Measurements from ENCODE around the gene MYO1H.
"Not testable (repeated sequence)": the region's sequence is repeated elsewhere in the genome, so short reads cannot be mapped to it uniquely, and the experiment has no call there.

The MYO1H gene

DNA sequence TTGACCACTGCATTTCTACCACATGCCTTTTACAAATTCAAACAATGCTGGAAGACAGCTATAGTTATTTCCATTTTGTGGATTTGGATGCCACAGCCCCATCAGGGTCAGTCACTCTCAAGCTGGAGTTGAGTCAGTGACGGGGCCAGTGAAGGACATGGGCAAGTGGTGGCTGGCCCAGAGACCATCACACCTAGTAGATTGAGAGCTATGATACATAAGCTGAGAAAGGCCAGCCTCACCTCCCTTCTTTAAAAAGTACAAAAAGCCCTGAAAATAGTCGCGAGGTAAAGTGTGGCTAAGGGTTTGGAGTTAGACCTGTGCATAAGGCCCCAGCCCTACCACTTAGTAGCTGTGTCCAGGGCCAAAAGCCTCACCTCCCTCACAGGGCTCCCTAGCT lies 125.3 kb downstream of the MYO1H start:
- DNase-seq (ENCODE audit: low spot score): no peak

DNA sequence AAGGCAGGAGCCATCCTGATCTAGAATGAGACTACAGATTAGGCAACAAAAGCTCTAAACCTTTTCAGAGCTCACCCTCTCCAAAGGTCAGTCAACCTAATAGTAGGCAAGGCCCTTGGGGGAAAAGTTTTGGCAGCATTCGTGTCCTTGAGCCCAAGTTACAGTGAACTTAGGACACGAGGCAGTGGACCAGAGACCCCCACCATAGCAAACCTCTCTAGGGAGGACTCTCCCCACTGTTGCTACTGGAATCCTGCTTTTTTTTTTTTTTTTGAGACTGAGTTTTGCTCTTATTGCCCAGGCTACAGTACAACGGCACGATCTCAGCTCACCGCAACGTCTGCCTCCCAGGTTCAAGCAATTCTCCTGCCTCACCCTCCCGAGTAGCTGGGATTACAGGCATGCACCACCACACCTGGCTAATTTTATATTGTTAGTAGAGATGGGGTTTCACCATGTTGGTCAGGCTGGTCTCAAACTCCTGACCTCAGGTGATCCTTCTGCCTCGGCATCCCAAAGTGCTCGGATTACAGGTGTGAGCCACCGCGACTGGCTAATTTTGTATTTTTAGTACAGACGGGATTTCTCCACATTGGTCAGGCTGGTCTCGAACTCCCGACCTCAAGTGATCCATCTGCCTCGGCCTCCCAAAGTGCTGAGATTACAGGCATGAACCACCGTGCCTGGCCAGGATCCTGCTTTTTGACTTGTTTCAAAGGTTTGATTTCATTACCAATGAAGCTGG lies 126.0 kb downstream of the MYO1H start:
- DNase-seq (ENCODE audit: low spot score): not testable (repeated sequence)

GRCh38 chr12:109475121-109475520 lies 127.4 kb downstream of the MYO1H start:
- DNase-seq (ENCODE audit: low spot score): no peak

GRCh38 chr12:109475993-109476806 lies 128.5 kb downstream of the MYO1H start:
- peak; percentile 8 for DNase-seq (ENCODE audit: low spot score)

DNA sequence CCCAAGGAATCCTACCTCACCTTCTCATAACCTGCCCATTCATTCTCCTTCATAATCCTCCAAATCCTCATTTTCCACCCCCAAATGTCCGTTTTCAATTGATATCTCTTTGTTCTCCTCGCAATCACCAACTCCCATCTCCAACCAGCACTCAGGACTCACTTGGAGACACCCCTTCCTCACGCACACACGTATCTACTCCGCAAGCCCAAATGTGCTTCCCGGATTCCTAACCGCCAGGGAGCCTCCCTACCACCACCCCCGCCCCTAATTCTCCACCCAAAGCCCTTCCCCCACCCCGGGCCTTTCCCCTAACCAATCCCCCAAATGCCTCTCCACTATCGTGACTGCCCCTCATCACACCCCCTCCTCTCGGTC lies 129.1 kb downstream of the MYO1H start:
- DNase-seq (ENCODE audit: low spot score): no peak

DNA sequence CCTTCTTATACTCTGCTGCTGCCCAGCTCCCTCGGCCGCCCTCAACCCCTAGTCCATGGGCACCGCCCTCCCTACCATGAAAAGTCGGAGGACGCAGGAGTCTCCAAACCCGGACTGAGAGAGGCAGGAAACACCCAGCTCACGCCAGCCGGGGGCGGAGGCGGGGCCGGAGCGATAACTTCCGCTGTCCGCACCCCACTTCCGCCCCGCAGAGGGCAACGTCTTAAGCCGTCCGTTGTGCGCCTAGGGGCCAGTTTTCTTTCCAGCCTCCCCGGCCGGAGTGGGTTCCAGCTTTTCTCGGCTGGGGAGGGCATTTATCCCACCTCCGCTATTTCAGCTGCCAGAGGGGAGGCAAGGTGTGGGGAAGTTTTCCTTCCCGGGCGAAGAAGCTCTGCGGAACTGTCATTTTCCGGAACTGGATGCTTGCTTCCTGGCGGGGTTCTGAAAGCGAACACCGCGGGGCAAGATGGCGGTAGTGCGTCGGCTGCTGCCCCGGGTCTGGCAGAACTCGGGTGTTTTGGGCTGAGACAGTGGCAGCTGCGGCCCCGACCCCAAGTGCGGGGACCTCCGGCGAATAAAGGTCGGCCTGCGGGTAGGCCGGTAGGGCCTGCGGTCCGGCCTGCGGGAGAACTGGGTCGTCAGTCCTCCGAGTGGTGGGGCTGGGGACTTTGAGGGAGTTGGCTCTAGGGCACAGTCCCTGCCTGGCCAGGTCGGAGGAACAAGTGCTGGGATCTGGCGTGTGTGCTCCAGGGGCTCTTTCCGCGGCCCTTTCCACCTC lies 129.7 kb downstream of the MYO1H start, which contains the start of the genes KCTD10 and UBE3B:
TSS of gene KCTD10 (minus strand) at position 116 of the 778 bp plus-strand sequence. CDS start at position 78, 38 bp downstream.
TSS of gene UBE3B (plus strand) at position 450 of the 778 bp plus-strand sequence. CDS start 5,918 bp downstream, outside the sequence.
- DNase-seq (ENCODE audit: low spot score): peak; percentile 94

DNA sequence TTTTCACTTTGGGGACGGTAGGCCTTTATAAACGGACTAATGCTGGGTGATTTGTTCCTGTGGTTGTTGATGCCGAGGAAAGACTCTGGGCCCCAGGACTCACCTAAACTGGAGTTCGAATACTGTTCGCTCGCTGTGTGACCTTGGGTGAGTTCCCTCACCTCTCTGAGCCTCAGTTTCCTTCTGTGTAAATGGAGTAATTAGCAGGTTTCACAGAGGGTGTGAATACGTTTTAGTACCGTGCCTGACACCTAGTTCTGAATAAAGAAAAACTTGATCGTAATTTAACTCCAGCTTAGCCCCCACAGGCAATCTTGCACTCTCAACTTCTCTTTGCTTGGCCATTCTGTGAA lies 130.2 kb downstream of the MYO1H start:
- no peak for DNase-seq (ENCODE audit: low spot score)

DNA sequence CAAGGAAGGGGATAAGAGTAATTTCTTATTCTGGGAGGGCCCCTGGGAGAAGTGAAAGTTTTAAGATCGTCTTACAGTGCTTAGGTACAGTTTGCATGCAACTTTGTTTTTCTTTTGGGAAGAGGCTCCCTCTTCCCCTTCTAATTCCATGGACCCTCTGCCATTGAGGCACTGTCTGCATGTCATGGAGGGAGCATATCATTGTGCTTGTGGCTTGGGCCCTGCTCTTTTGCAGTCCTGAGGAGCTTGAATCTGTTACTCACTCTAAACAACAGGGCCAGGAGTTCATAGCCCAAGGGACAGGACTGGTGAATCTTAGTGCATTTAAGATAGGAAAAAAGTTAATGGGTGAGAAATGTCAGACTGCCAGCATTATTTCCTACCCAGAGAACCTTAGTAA lies 132.1 kb downstream of the MYO1H start:
- no peak for DNase-seq (ENCODE audit: low spot score)

GRCh38 chr12:109480356-109480755 lies 132.7 kb downstream of the MYO1H start:
- DNase-seq (ENCODE audit: low spot score): no peak

DNA sequence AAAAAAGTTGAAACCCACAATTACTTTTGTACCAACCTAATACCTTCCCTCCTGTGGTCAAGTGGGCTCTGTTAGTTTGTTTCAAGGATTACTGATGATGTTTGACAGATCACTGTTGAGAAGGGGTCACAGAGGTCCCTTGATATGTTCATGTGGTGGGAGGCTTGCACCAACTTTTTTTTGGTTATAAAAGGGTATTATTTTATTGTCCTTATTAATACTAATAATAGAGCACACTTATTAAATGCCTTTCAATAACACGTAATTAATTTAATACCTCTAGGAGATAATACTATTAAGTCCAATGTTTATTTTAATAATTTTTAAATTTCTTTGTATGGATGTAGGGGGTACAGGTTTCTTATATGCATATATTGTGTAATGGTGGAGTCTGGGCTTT lies 134.2 kb downstream of the MYO1H start:
- no peak for DNase-seq (ENCODE audit: low spot score)

DNA sequence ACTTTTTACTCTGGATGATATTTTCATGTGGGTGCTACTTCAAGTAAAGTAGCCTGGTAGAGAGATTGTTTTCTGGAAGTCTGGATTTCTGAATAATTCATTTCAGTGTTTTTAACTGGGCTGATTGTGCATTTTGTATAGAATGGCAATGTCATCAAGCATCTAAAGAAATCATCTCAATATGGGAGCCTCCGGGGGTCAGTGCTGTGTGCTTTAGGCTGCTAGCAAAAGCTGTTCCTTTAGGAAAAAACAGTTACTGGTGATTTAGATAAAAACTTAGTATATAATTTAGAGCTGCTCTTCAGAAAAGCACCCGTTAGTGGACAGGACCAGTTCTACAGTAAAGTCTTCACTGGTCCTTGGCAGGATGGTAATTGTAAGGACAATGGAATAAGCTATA lies 134.8 kb downstream of the MYO1H start:
- no peak for DNase-seq (ENCODE audit: low spot score)

- no peak for DNase-seq (ENCODE audit: low spot score)
These were observed 135.2 kb downstream of the MYO1H start for GRCh38 chr12:109482894-109483293.

DNA sequence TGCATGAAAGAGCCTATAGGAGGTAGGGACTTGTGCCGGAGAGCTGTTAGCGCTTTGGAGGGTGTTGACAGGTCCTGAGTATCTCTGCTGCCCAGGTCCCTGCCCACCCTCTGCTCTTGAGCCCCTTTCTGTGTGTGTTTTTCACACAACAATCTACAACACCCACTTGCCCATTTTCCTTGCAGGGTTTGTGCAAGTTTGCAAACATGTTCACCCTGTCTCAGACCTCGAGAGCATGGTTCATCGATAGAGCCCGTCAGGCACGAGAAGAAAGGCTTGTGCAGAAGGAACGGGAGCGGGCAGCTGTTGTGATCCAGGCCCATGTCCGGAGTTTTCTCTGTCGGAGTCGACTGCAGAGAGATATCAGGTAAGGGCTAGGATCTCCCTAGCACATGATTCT lies 135.6 kb downstream of the MYO1H start:
- no peak for DNase-seq (ENCODE audit: low spot score)

DNA sequence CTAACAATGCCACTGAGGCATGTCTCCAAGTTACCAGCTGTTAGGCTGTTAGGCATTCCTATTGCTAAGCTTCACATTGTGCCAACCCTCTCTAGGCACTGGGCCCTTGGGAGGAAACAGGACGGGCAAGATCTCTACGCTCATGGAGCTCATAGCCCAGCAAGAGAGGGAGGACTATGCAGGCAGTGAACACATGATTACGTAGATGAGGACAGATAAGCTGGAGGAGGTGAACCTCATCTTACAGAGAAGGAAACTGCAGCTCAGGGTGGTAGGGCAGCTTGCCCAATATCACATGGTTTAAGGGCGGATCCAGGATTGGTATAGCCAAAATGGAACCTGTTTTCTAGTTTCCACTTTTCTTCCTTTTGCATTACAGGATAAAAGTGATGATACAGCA lies 137.5 kb downstream of the MYO1H start:
- no peak for DNase-seq (ENCODE audit: low spot score)

DNA sequence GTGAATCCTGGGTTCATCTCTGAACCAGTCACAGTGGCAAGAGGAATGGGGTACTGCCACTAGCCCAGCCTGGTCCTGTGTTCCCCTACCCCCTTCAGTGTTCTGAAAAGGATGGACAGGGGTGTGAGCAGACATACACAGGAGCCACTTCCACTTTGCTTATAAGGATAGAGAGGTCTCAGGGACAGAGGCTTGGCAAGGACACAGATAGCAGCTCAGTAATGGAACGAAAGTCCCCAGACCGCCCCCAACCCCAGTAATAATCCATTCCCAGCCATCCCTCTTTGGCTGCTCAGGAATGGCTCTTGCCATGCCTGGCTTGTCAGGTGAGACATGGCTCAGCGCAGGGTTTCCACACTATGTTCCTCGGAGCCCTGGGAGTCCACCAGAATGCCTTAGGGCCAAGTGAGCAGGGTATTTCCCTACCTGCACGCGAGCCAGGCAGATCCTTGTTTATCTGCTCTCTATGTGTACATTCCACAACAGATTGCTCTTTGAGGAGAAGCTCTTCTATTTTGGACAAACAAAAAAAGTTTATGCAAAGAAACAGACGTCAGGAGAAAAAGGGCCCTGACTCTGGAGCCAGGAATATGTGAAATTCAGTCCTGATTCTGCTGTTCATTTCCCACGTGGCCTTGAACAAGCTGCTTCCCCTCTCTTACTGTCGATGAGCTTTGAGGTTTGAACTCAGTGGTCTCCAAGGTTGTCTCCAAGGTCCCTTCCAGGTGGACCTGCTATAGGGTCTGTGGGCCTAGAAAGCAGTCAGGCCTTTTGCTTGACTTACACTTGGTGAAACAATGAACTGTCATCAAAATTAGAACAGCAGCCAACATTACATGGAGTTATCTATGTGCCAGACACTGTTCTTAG lies 139.7 kb downstream of the MYO1H start:
- no peak for DNase-seq (ENCODE audit: low spot score)

DNA sequence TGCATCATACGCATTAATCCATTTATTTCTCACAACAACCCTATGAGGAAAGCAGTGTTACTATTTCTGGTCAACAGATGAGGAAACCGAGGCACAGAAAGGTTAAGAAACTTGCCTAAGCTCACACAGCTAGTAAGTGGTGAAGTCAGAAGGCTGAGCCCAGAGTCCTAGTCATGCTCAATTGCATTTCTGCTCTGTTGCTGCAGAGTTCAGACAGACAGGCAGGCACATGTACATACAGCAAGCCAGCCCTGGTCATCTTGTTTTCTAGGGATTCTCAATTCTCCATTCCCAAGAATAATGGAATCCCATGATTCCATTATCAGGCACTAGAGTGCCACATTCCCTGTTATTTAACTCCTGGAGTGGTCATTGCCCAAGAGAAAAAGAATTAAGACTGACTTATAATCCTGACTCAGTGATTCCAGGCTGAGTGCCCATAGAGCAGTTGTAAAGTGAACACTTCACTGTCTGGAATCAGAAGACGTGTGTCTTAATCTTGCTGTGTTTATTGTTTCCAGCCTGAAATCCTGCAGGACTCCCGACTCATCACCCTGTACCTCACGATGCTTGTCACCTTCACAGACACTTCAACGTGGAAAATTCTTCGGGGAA lies 140.5 kb downstream of the MYO1H start:
- DNase-seq (ENCODE audit: low spot score): no peak

DNA sequence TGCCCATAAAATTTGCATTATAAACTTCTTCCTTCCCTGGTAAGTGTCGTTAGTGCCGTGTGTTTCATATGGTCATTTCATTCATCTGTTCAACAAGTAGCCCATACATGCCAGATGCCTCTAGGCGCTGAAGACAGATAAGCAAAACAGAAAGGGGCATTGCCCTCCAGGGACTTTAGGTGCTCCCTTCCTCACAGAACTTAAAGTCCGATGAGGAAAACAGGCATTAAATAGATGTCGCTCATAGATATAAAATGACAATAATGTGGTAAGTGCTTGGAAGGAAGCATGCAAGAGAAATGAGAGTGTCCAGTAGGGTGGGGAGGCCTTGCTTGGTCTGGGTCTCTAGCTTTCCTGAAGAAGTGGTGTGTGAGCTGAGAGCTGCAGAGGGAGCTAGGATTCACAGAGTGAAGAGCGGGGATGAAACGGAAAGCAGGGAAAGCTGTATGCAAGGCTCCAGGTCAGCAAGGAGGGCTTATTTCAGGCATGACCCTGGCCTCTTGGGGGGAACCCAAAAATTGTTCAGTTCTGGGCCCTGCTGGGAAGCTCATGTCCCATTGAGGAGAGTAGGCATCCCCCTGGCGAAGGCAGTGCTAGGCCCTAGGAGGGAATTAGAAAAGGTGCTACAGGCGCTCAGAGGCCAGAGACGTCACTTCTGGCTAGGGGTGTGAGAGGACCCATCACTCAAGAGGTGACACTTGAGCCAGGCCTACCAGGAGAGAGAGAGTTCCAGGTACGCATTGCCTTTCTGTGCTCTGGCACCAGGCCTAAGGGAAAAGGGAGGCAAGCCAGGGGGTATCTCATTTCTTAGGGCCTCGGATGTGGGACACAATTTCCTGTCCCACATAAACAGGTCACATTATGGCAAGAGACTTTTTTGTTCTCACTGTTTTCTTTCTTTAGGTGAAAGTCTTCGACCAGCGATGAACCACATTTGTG lies 141.6 kb downstream of the MYO1H start:
- DNase-seq (ENCODE audit: low spot score): no peak

GRCh38 chr12:109489955-109490565 lies 142.4 kb downstream of the MYO1H start:
- DNase-seq (ENCODE audit: low spot score): no peak

DNA sequence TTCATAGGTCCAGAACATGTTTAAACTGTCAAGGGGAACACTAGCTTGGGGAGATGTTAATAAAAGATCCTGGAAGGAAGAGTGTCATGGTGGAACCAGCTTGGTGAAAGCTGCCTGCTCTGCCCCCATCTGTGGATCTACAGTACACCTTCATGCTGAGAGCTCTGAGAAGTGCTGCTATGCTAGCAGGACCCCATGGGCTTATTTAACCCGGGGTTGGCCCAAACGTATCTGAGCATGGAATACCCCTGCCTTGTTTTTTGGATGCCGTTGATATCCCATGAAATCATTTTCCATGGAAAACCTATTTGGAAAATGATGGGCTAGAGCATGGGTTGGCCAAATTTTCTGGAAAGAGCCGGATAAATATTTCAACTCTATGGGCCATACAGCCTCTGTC lies 144.0 kb downstream of the MYO1H start:
- DNase-seq (ENCODE audit: low spot score): no peak

DNA sequence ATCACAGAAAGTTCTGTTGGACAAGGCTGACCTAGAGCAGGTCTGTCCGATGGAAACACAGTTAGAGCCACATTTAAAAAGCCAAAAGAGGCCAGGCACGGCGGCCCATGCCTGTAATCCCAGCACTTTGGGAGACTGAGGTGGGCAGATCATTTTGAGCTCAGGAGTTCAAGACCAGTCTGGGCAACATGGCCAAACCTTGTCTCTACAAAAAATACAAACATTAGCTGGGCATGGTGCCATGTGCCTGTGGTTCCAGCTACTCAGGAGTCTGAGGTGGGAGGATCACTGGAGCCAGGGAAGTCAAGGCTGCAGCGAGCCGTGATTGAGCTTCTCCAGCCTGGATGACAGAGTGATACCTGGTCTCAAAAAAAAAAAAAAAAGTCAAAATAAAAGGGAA lies 144.7 kb downstream of the MYO1H start:
- no peak for DNase-seq (ENCODE audit: low spot score)
